Lower leg skin (tissue), 4 donors: Measurements from ENCODE around the gene ASXL2. TPM values are rescaled to one million over a fixed set of nuclear protein-coding genes. Genes with fewer than 3 reads are reported as not detected.

ENCODE experiments used
- DNase-seq, 2 donors: peaks; one replicate each; pipeline ENCODE4 v3.0.0-alpha.2; 2019; ENCODE audit warnings: low spot score in 2 of 2
- H3K4me3 ChIP-seq: fragments of 200-600 bp; sonication (generic); 2 replicates; pipeline ENCODE4 v1.5.1; 2017; ENCODE audit warnings: mild to moderate bottlenecking, low read depth; ENCODE audit not compliant: poor library complexity, severe bottlenecking
- CTCF ChIP-seq, 3 donors: fragments of 450-650 bp; IDR thresholded peaks; one replicate each; pipeline ENCODE4 v1.5.1; 2016; ENCODE audit warnings: antibody characterized with exemption in 3 of 3, mild to moderate bottlenecking in 3 of 3, moderate library complexity in 2 of 3
- POLR2A ChIP-seq, 2 donors: fragments of 450-650 bp; IDR thresholded peaks; one replicate each; pipeline ENCODE4 v1.6.1; 2016 to 2017; ENCODE audit warnings: antibody characterized with exemption in 2 of 2, mild to moderate bottlenecking in 1 of 2, moderate library complexity in 1 of 2
- WGBS, 2 donors: methylation state at CpG; one replicate each; pipeline ENCODE4 v1.1.5; 2018; 5-methylcytosine and 5-hydroxymethylcytosine counted together
- intact Hi-C: fragments of 100-400 bp; cut with DNase I; formaldehyde crosslinking; loops from one replicate; pipeline ENCODE4 v1.15.0; 2023; ENCODE audit warnings: low total_unique reads
- total RNA-seq, 4 donors: library from RNA; depleted of rRNA; stranded (reverse); fragments of >200 nt; gene quantifications; one replicate each; pipeline ENCODE4 v1.1.0, GENCODE V29; 2016

Gene ASXL2
- total RNA-seq, 4 donors from 2014 or later: 15.1 to 21.4 (median 20.0) TPM

- TF ChIP-seq CTCF (IDR thresholded peaks at IDR 0.05): no peak
- TF ChIP-seq POLR2A (IDR thresholded peaks at IDR 0.05): no peak
- intact Hi-C loops: no loop called here
- WGBS, 2 donors: 96% methylated on average over 8 of the region's 8 CpGs
- no peak for DNase-seq
- H3K4me3 ChIP-seq: no peak overlapping the region
These were observed 134.2 kb downstream of the ASXL2 start for GRCh38 chr2:25744055-25744454.

- H3K4me3 ChIP-seq: no peak overlapping the region
- WGBS, 2 donors: 82 to 85% methylated on average over 5 of the region's 5 CpGs
- DNase-seq: no peak
- intact Hi-C loops: no loop called here
- TF ChIP-seq POLR2A (IDR thresholded peaks at IDR 0.05) (no peak), CTCF (IDR thresholded peaks at IDR 0.05) (no peak)
These were observed 135.0 kb downstream of the ASXL2 start for GRCh38 chr2:25743132-25743830.

- DNase-seq: no peak
- TF ChIP-seq CTCF (IDR thresholded peaks at IDR 0.05): no peak
- TF ChIP-seq POLR2A (IDR thresholded peaks at IDR 0.05): no peak
- 80 to 93% methylated on average over 1 of the region's 1 CpG for WGBS, 2 donors
- no peak overlapping the region for H3K4me3 ChIP-seq
- intact Hi-C loops: no loop called here
These were observed 135.8 kb downstream of the ASXL2 start for GRCh38 chr2:25742501-25742900.

- H3K4me3 ChIP-seq: no peak overlapping the region
- TF ChIP-seq CTCF (IDR thresholded peaks at IDR 0.05): no peak
- no peak for TF ChIP-seq POLR2A (IDR thresholded peaks at IDR 0.05)
- intact Hi-C loops: no loop called here
- WGBS, 2 donors: 64 to 66% methylated on average over 6 of the region's 6 CpGs
- DNase-seq: no peak
These were observed 137.4 kb downstream of the ASXL2 start for GRCh38 chr2:25740810-25741381.

GRCh38 chr2:25738383-25739343 is 139.6 kb downstream of the ASXL2 start:
- intact Hi-C loops: no loop called here
- no peak overlapping the region for H3K4me3 ChIP-seq
- TF ChIP-seq POLR2A (IDR thresholded peaks at IDR 0.05): no peak
- TF ChIP-seq CTCF (IDR thresholded peaks at IDR 0.05): no peak
- no peak for DNase-seq
- 80 to 89% methylated on average over 3 of the region's 3 CpGs for WGBS, 2 donors
